NCI-H2107 treated with DMSO at 0.1 percent for 48 hours (cell line): ENCODE data around the gene TCF12.
"Not testable (repeated sequence)": the region's sequence is repeated elsewhere in the genome, so short reads cannot be mapped to it uniquely, and the experiment has no call there.

Experiments
- DNase-seq: peaks from one replicate; lab custom pipeline; 2025; ENCODE audit not compliant: unreplicated experiment; lab: John Stamatoyannopoulos, UW

TCF12 gene

GRCh38 chr15:56915888-56916287, 2.6 kb upstream of the TCF12 start:
- DNase-seq: no peak

DNA sequence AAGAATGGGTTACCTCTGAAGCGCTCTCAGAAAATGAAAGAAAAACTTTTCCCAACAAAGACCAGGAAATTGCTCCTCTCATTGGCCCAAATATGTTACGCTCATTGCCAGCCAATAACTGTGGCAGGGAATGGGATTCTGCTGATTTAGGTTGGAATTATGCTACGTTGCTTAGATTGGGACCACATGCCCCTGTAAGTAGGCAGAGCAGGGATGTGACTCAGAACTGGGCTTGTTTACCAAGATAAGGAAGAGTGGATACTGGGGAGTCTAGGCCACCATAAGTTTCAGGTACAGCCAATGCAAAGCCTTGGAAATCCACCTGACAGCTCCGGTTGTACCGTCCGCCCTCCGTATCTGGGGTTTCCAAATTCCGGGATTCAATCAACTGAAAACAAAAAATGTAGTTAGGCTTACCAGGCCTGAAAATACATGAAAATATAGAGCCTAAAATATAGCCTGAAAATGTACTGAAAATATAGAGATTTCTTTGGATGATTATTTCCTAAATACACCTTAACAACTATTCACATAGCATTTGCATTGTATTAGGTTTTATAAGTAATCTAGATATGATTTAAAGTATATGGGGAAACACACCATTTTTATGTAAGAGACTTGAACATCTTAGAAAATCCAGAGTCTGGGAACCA, 1.5 kb upstream of the TCF12 start:
- DNase-seq: no peak

DNA sequence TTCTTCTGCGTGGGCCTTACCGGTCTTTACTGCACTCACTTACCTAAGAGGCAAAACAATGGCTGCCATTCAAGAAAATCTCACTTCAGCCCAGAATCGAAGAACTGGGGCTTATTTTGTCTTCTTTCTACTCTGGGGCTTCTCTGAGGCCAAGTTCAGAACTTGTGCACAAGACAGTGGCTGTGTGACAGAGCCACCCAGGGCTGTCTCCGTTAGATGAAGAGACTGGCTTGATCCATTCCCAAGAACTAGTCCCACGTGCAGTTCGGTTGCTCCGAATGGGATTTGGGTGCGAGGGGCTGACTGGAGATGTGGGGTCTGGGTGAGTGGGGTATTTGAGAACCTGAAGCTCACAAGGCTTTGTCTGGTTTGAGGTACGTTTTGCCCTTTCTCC, 795 bp upstream of the TCF12 start:
- DNase-seq: no peak

DNA sequence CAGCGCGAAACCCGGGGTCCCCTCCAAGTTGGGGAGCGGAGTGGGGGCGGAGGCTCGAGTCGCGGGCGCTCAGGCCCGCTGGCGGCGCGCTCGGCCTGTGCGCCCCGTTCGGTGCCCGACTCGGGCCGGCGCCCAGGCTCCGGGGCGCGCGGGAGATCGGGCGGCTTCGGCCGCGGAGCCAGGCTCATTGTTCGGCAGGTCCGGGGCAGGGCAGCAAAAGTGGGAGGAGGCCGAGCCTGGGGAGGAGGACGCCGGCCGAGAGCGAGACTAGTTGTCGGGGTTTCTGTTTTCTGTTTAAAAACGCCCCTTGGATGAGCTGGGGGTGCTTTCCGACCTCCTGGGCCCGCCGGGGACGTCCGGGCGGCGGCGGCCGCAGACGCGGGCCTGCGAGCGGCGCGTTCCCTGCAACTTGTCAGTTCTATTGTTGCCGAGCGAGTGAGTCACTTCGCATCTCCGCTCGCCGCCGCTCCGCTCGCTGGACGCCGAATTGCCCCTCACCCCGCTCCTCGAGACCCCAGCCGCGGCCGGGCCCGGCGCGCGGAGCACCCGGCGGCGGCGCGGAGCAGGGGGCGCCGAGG, 676 bp downstream of the TCF12 start:
- DNase-seq: no peak

GRCh38 chr15:56919609-56920366, 1.3 kb downstream of the TCF12 start:
- no peak for DNase-seq

DNA sequence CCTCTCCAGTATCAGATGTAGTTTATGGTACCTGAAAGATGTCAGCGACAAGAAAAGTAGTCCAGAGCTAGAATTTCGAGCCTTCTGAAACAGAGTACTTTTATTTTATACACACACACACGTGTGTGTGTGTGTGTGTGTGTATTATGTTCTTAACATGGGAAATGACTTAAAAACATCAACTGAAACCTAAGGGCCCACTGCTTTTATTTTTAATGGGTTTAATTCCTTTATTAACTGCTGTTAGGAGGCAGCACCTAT, 1.9 kb downstream of the TCF12 start:
- DNase-seq: no peak

DNA sequence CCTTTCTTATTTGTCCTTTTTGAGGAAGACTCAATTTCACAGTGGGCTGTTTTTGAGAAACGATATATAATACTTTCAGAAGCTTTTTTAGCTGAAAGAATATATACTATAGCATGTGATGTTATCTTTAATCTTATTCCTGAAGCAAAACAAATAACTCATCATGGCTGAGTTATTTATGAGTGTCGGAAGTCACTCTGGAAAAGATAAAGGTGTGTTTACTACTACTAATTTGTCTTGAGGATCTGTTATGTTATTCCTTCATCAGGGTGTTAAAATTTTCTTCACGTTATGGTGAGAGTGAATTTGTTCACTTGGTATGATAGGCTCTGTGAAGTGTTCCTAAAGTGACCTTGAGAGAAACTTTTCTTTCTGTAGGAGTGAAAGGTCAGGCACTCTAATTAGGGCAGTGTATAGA, 4.7 kb downstream of the TCF12 start:
- no peak for DNase-seq

DNA sequence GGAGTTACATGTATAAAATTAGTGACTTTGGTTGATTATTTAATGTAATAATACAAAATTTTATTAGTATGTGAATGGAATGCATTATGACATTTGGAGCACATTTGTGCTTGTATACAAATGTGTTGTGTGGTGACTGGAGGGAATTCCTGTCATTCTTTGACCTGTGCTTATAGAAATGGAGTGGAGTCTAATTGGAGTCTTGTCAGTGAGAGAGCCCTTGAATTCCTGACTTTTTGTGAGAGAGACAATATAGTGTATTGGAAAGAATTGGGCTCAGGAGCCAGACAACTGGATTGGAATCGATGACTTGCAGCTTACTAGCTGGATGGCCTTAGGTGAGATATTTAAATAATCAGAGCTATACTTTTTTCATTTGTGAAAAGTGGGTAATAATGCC, 9.4 kb downstream of the TCF12 start:
- no peak for DNase-seq

DNA sequence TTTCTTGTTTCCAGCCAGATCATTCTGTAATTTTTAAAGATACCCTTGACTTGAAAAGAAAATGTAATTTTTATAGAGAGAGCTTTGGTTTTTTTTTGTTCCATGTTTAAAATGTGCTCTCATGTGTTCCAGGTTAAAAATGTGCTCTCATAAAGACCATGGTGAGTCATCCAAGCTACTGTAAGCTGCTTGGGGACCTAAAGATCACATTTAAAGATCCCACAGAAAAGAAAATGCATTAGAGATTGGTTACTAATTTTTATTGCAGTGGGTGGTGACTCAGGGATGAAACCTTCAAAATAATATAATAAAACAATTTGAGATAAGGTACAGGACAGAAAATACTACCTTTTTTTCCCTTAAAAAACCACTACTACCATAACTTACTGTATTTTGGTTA, 11.0 kb downstream of the TCF12 start:
- DNase-seq: no peak

- no peak for DNase-seq
Observed at GRCh38 chr15:56929933-56930332, 11.5 kb downstream of the TCF12 start.

- no peak for DNase-seq
Observed at GRCh38 chr15:56930669-56931313, 12.3 kb downstream of the TCF12 start.

DNA sequence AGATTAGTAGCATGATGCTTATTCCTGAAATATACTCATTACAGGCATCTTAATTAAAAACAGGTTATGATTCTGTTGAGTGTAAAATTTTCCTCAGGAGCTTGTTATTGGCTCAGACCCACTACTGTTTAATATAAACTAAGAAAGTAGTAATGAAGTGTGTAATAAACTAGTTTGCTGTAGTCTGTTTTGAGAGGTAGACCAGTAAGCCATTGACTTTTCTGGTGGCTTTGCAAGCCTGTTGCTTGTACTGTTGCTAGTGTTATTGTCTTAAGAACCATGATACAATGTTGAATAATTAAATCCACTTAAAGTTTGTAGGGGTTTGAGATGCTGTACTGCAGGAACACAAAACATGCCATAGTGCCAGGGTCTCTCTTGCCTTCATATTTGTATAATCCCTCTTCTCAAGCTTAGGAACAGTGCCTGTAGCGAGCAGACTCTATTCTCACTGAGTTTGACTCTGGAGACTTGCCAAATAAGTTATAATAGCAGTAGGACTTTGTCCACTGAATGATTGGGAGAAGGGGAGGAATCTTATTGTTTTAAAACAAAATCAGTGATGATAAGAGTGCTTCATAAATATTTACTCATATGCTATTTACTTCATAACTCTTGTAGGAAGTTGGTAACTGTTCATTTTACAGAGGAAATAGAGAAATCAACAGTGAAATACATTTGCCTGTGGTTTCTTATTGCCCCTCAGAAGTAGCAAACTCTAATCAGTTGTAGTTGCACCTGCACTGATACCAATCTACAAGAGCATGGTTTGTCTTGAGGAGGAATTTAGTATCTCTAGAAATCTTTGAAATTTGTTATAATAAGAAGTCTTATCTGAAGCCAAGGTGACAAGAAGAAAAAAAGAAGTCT, 13.4 kb downstream of the TCF12 start:
- DNase-seq: no peak

DNA sequence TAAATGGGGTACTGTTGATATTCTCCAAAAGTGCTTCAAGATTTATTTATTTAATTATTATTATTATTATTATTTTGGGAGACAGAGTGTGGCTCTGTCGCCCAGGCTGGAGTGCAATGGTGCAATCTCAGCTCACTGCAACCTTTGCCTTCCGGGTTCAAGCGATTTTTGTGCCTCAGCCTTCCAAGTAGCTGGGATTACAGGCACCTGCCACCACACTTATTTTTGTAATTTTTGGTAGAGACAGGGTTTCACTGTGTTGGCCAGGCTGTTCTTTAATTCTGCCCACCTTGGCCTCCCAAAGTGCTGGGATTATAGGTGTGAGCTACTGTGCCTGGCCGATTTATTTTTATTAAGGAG, 14.0 kb downstream of the TCF12 start:
- DNase-seq: not testable (repeated sequence)

DNA sequence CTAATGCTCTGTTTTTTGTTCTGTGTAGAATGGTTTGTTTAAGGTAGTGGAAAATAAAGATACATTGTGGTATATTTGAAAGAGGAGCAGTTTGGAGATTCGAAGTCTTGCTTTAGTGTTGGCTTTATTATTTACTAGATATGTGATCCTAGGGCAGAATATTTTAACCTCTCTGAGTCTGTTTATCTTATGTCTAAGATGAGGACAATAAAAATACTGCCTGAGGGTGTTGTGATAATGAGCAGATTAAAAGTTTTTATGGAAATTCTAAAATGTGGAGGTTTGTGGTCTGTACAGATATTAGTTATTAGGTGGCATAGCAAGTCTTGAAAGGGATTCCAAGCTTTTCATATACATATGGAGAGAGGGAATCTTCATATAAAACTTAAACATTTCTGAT, 15.0 kb downstream of the TCF12 start:
- DNase-seq: no peak

- no peak for DNase-seq
Observed at GRCh38 chr15:56933811-56934210, 15.4 kb downstream of the TCF12 start.

DNA sequence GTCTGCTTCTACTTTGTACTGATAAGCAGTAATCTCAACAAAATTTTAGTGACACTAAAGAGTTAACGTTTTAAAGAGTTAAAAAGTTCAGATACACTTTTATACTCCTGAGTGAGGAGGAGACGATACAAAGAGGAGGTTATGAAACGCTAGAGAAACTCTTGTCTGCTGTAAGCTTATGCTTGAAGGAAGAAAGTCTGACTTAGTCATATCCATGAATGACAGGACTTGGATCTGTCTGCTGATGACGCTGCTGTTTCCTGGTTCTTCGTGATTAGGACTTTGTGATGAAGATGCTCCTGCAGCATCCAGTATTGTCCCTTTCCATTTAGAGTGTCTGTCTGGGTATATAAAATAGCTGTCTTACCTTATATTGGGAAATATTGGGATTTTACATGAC, 15.8 kb downstream of the TCF12 start:
- DNase-seq: no peak

DNA sequence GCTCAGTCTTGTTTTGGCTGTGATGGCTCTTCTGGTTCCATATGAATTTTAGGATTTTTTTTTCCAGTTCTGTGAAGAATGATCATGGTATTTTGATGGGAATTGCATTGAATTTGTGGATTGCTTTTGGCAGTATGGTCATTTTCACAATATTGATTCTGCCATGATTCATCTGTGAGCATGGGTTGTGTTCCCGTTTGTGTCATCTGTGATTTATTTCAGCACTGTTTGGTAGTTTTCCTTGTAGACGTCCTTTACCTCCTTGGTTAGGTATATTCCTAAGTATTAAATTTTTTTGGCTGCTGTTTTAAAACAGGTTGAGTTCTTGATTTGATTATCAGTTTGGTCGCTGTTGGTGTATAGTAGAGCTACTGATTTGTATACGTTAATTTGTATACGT, 18.5 kb downstream of the TCF12 start:
- DNase-seq: no peak

DNA sequence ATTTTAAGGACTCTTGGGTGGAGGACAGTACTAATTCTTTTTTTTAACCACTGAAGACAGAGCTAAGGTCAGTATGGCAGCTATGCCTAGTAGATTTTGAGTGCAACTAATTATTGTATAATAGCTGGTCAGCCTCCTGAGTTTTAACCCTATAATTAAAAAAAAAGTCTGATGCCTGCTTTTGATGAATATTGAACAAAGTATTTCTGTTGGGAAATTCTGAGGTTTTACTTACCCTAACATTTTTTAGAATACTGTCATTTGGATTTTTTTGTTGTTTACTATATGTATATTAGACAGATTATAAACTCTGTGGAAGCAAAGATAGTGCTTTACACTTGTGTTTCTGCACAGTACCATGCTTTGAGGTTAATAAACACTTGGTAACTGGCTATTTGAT, 20.8 kb downstream of the TCF12 start:
- no peak for DNase-seq

DNA sequence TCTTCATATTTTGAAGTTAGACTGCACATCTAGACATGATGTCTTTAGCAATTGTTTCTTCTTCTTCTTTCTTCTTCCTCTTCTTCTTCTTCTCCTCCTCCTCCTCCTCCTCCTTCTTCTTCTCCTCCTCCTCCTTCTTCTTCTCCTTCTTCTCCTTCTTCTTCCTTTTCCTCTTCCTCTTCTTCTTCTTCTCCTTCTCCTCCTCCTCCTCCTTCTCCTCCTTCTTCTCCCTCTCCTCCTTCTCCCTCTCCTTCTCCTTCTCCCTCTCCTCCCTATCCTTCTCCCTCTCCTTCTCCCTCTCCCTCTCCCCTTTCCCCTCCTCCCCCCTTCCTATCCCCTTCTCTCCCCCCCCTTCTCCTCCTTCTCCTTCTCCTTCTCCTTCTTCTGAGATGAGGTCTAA, 21.9 kb downstream of the TCF12 start:
- DNase-seq: no peak

DNA sequence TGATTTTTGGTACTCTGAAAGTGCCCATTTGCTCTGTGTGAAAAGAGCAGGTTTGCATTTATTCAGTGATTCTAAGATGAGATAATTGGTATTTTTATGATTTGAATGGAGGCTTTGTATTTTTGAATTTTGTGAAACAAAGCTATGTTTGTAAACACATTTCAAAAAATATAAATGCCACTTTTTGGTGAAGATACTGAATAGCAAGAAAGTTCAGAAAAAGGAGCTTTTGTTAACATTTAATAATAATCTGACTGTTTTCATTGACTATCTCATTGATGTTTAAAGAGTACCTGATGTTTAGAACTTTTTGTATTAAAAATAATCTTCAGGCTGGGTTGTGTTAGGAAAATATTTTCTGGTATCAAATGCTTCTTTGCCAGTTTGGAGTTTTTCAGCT, 23.7 kb downstream of the TCF12 start:
- no peak for DNase-seq

DNA sequence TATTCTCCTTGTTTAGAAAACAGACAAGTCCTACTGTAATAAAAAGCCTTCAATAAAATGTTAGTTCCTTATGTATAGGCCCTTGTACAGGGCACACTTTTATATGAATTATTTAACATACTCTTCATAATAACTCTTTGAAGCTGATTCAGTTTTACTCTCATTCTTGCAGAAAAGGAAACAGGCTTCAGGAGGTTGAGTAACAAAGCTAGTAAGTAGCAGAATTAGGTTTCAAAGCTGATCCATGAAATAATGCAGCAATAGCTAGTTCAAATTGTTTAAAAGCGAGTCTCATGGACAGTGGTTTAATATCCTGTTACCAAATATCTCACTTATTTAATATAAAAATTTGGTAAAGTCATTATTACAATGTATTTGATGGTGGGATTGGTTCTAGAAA, 25.0 kb downstream of the TCF12 start:
- no peak for DNase-seq
